PC-3 (cell line): ENCODE data around the gene GSG1L. TPM values are rescaled to one million over a fixed set of nuclear protein-coding genes. Genes with fewer than 3 reads are reported as not detected.

Experiments
- ATAC-seq: fragments of 200-7000 bp; cut with Tn5 transposase; 2 replicates; pipeline ENCODE4 v1.9.1; 2020; ENCODE audit warnings: mild to moderate bottlenecking, moderate library complexity
- BruUV-seq: library from RNA; stranded (reverse); fragments of 400-500 nt; replicated peaks from 2 replicates; lab custom pipeline; 2021; lab: Mats Ljungman, UMichigan
- CTCF ChIA-PET: fragments of 300-600 bp; sonication (Branson Sonifier 250); formaldehyde crosslinking; loops from one replicate; lab custom pipeline; 2022; ENCODE audit warnings: antibody characterized with exemption; lab: Charles Lee
- POLR2A ChIA-PET: fragments of 300-600 bp; sonication (Branson Sonifier 250); formaldehyde crosslinking; loops from one replicate; lab custom pipeline; 2022; ENCODE audit warnings: antibody characterized with exemption; ENCODE audit not compliant: unreplicated experiment; lab: Charles Lee
- DNase-seq: peaks from one replicate; pipeline ENCODE4 v3.0.0-alpha.2; 2015
- H2AFZ ChIP-seq: fragments of 300-600 bp; sonication (generic); 2 replicates; pipeline ENCODE4 v1.6.0; 2016; ENCODE audit warnings: antibody characterized with exemption, low read length
- H3F3A ChIP-seq: fragments of 300-600 bp; sonication (generic); one replicate; pipeline ENCODE4 v1.6.0; 2017; ENCODE audit warnings: antibody characterized with exemption, low read length, control low read depth, mild to moderate bottlenecking; ENCODE audit not compliant: unreplicated experiment
- H3K27ac ChIP-seq: fragments of 300-600 bp; sonication (generic); 2 replicates; pipeline ENCODE4 v1.5.1; 2016; ENCODE audit warnings: mild to moderate bottlenecking, low read length
- H3K27me3 ChIP-seq: fragments of 300-600 bp; sonication (generic); 2 replicates; pipeline ENCODE4 v1.6.1; 2016; ENCODE audit warnings: low read length, mixed read lengths
- H3K36me3 ChIP-seq: fragments of 300-600 bp; sonication (generic); 2 replicates; pipeline ENCODE4 v1.6.1; 2016; ENCODE audit warnings: low read depth, mixed run types, low read length, mixed read lengths
- H3K4me1 ChIP-seq: fragments of 300-600 bp; sonication (generic); 2 replicates; pipeline ENCODE4 v1.5.1; 2016; ENCODE audit warnings: low read length; ENCODE audit not compliant: insufficient read depth
- H3K4me2 ChIP-seq: fragments of 300-600 bp; sonication (generic); 2 replicates; pipeline ENCODE4 v1.6.0; 2016; ENCODE audit warnings: low read length
- H3K4me3 ChIP-seq: fragments of 300-600 bp; sonication (generic); 2 replicates; pipeline ENCODE4 v1.5.1; 2016; ENCODE audit warnings: mild to moderate bottlenecking, low read length, mixed read lengths
- H3K79me2 ChIP-seq: fragments of 300-600 bp; sonication (generic); 2 replicates; pipeline ENCODE4 v1.6.1; 2017; ENCODE audit warnings: low read length, mixed read lengths
- H3K9ac ChIP-seq: fragments of 300-600 bp; sonication (generic); 2 replicates; pipeline ENCODE4 v1.6.0; 2016; ENCODE audit warnings: mild to moderate bottlenecking, low read length
- H3K9me2 ChIP-seq: fragments of 300-600 bp; sonication (generic); replicated peaks from 2 replicates; pipeline ENCODE4 v1.6.1; 2016; ENCODE audit warnings: mixed run types, low read length, mixed read lengths
- H3K9me3 ChIP-seq: fragments of 300-600 bp; sonication (generic); 2 replicates; pipeline ENCODE4 v1.6.1; 2016; ENCODE audit warnings: low read length, mixed read lengths
- H4K20me1 ChIP-seq: fragments of 300-600 bp; sonication (generic); 2 replicates; pipeline ENCODE4 v1.6.1; 2016; ENCODE audit warnings: low read length, mixed read lengths
- EZH2 ChIP-seq: fragments of 300-600 bp; sonication (generic); IDR thresholded peaks from one replicate; pipeline ENCODE4 v1.6.1; 2017; ENCODE audit warnings: antibody characterized with exemption, mild to moderate bottlenecking, low read length; ENCODE audit not compliant: unreplicated experiment
- EZH2phosphoT487 ChIP-seq: fragments of 300-600 bp; sonication (generic); IDR thresholded peaks from 2 replicates; pipeline ENCODE4 v1.6.1; 2018; ENCODE audit warnings: mild to moderate bottlenecking, antibody characterized with exemption, low read length, borderline replicate concordance
- intact Hi-C: fragments of 100-400 bp; cut with micrococcal nuclease; formaldehyde crosslinking; loops from 2 replicates; pipeline ENCODE4 v1.9.0; 2023
- total RNA-seq: library from RNA; depleted of rRNA; stranded (reverse); fragments of >200 nt; gene quantifications from 2 replicates; pipeline ENCODE4 v1.2.3, GENCODE V29; 2014
- TF ChIP-seq, protein P1 (sequence below): fragments of 300-600 bp; sonication (generic); conservative IDR thresholded peaks from 2 replicates; pipeline ENCODE4 v1.5.1; 2017; ENCODE audit warnings: antibody characterized with exemption, low read depth, mild to moderate bottlenecking, low read length

The GSG1L gene
- total RNA-seq, 1 experiment from 2014 or later, result not detected

DNA sequence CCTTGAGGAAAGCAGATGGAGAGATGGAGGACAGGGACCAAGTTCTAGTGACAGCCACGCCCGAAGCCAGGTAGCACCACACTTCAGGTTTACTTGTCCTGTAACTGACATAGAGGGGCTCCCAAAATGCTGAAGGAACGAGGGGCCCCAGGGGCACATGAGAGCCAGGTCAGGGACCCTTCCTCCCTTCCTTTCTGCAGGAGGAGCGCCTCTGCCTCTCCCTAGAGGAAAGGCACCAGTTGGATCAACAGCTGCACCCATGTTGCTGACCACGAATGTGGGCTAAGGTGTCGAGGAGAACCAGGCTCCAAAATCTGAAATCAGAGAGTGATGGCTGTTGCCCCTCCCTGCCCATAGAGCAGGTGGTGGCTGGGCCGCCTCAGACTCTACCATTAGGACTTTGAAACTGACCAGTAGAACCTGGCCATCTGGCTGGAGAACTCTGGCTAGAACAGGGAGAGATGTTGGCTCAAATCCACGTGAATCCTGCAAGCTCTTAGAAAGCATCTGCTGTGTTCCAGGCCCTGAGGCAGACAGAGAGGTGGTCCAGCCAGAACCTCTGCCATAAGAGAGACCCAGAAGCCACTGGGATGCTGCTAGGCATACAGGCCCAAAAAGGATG is 294.8 kb downstream of the GSG1L start:
- TF ChIP-seq EZH2 (no peak), EZH2phosphoT487 (no peak)
- TF ChIP-seq, protein P1, sequence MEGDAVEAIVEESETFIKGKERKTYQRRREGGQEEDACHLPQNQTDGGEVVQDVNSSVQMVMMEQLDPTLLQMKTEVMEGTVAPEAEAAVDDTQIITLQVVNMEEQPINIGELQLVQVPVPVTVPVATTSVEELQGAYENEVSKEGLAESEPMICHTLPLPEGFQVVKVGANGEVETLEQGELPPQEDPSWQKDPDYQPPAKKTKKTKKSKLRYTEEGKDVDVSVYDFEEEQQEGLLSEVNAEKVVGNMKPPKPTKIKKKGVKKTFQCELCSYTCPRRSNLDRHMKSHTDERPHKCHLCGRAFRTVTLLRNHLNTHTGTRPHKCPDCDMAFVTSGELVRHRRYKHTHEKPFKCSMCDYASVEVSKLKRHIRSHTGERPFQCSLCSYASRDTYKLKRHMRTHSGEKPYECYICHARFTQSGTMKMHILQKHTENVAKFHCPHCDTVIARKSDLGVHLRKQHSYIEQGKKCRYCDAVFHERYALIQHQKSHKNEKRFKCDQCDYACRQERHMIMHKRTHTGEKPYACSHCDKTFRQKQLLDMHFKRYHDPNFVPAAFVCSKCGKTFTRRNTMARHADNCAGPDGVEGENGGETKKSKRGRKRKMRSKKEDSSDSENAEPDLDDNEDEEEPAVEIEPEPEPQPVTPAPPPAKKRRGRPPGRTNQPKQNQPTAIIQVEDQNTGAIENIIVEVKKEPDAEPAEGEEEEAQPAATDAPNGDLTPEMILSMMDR, result no peak
- intact Hi-C loops, result no loop called here
- DNase-seq, result no peak
- H3K9ac ChIP-seq, result no peak overlapping the region
- no peak for ATAC-seq
- no peak overlapping the region for H3K4me3 ChIP-seq
- 0 out of 2 replicates have a peak, but pooled peaks cover 4% of the 10 kb centered on the region for H3K9me3 ChIP-seq
- no peaks in the 10 kb centered on the region for H4K20me1 ChIP-seq
- H3K27me3 ChIP-seq, result no peaks in the 10 kb centered on the region
- H2AFZ ChIP-seq, result no peak overlapping the region
- POLR2A ChIA-PET, result no interaction called here
- no TSS peak for BruUV-seq
- H3K36me3 ChIP-seq, result peaks cover 11% of the 10 kb centered on the region
- H3K4me2 ChIP-seq, result no peak overlapping the region
- H3K79me2 ChIP-seq, result no peaks in the 10 kb centered on the region
- no peaks in the 10 kb centered on the region for H3K4me1 ChIP-seq
- H3F3A ChIP-seq, result no peaks in the 10 kb centered on the region
- no peaks in the 10 kb centered on the region for H3K9me2 ChIP-seq
- CTCF ChIA-PET, result interaction anchor here (0.6 kb wide), 1 partner anchor 252 kb away, joined by 4 read pairs; no protein-coding TSS in a partner anchor
- no peak overlapping the region for H3K27ac ChIP-seq

DNA sequence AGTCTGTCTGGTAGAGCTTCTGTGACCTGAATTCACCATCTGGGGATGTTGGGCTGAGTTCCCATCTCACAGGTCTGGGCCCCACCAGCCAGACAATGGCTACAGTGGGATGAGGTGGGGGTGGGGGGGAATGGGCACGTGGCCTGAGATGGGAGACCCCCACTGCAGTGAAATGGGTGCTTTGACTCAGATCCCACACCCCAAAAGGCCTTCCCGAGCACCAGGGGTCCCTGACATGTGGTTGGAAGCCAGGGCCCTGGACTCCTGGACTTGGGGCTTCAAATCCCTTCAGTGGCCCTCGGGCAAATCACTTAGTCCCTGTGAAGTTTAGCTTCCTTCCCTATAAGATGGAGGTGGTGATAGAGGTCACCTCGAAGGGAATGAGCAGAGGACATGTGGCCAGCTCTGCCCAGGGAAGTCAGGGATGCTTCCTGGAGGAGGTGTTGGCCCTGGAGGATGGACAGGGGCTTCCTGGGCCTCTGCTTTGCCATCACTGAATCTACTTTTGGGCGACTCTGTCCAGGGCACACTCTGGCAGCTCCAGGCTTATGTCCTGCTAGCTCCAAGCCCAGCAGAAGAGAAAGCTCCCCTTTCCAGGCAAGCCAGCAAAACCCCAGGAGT is 295.4 kb downstream of the GSG1L start:
- no peak overlapping the region for H3K27ac ChIP-seq
- H3F3A ChIP-seq, result no peaks in the 10 kb centered on the region
- DNase-seq, result no peak
- H3K79me2 ChIP-seq, result no peaks in the 10 kb centered on the region
- CTCF ChIA-PET, result no interaction called here
- no peak overlapping the region for H3K9ac ChIP-seq
- intact Hi-C loops, result no loop called here
- H3K9me3 ChIP-seq, result 0 out of 2 replicates have a peak, but pooled peaks cover 4% of the 10 kb centered on the region
- H2AFZ ChIP-seq, result no peak overlapping the region
- no TSS peak for BruUV-seq
- POLR2A ChIA-PET, result no interaction called here
- H3K36me3 ChIP-seq, result peaks cover 12% of the 10 kb centered on the region
- no peak overlapping the region for H3K4me2 ChIP-seq
- H3K9me2 ChIP-seq, result no peaks in the 10 kb centered on the region
- no peaks in the 10 kb centered on the region for H3K27me3 ChIP-seq
- H3K4me1 ChIP-seq, result no peaks in the 10 kb centered on the region
- H3K4me3 ChIP-seq, result no peak overlapping the region
- no peak for ATAC-seq
- no peak for TF ChIP-seq EZH2phosphoT487
- TF ChIP-seq, protein P1, result no peak
- TF ChIP-seq EZH2, result no peak
- no peaks in the 10 kb centered on the region for H4K20me1 ChIP-seq

DNA sequence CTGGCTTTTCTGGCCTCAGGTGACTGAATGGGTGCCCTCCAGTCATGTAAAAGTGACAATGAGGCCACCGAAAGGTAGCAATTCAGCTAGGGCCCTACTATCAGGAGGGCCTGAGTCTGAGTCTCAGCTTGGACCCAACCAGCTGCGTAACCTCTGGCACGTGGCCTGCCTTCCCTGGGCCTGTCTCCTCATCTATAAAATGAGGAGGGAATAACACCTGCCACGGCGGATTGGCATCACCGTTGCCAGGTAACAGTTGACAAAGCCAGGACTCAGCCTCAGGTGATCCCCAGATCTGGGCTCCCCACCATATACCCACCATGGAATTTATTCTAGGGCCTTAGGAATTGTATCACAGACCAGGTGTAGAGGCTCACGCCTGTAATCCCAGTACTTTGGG is 296.4 kb downstream of the GSG1L start:
- H3K4me2 ChIP-seq, result no peak overlapping the region
- H3F3A ChIP-seq, result no peaks in the 10 kb centered on the region
- ChIA-PET CTCF (no interaction called here), POLR2A (no interaction called here)
- BruUV-seq, result no TSS peak
- H3K9me2 ChIP-seq, result no peaks in the 10 kb centered on the region
- H3K9me3 ChIP-seq, result 0 out of 2 replicates have a peak, but pooled peaks cover 4% of the 10 kb centered on the region
- intact Hi-C loops, result no loop called here
- ATAC-seq (no peak), DNase-seq (no peak)
- no peaks in the 10 kb centered on the region for H4K20me1 ChIP-seq
- TF ChIP-seq EZH2phosphoT487 (no peak), EZH2 (no peak)
- TF ChIP-seq, protein P1, result no peak
- no peak overlapping the region for H3K9ac ChIP-seq
- no peaks in the 10 kb centered on the region for H3K27me3 ChIP-seq
- no peaks in the 10 kb centered on the region for H3K79me2 ChIP-seq
- no peak overlapping the region for H3K27ac ChIP-seq
- H2AFZ ChIP-seq, result no peak overlapping the region
- H3K4me1 ChIP-seq, result no peaks in the 10 kb centered on the region
- peaks cover 12% of the 10 kb centered on the region for H3K36me3 ChIP-seq
- H3K4me3 ChIP-seq, result no peak overlapping the region
